Lung (tissue), 12 donors: Measurements from ENCODE around the gene ACER3. TPM values are rescaled to one million over a fixed set of nuclear protein-coding genes. Genes with fewer than 3 reads are reported as not detected.
"Not testable (repeated sequence)": the region's sequence is repeated elsewhere in the genome, so short reads cannot be mapped to it uniquely, and the experiment has no call there.

Experiments used
- ATAC-seq: fragments of 200-7000 bp; cut with Tn5 transposase; one replicate; pipeline ENCODE4 v1.9.1; 2020; ENCODE audit warnings: moderate number of reproducible peaks; ENCODE audit not compliant: insufficient read depth, low FRiP score
- DNase-seq, 3 donors: peaks; one replicate each; pipeline ENCODE4 v3.0.0-alpha.2; 2013 to 2017
- H3K27ac ChIP-seq, 2 donors: one replicate each; pipeline ENCODE4 v1.5.1; 2013; ENCODE audit warnings: mild to moderate bottlenecking in 2 of 2, moderate library complexity in 2 of 2, control low read depth in 1 of 2, inconsistent platforms in 1 of 2, low read depth in 1 of 2, low read length in 1 of 2
- H3K27me3 ChIP-seq, 3 donors: one replicate each; pipeline ENCODE4 v1.5.1; 2013; ENCODE audit warnings: low read length in 2 of 3; ENCODE audit not compliant: control insufficient read depth in 3 of 3, insufficient read depth in 3 of 3
- H3K36me3 ChIP-seq, 4 donors: one replicate each; pipeline ENCODE4 v1.5.1; 2013; ENCODE audit warnings: low read length in 4 of 4, mild to moderate bottlenecking in 1 of 4, moderate library complexity in 1 of 4; ENCODE audit not compliant: control insufficient read depth in 4 of 4, insufficient read depth in 4 of 4
- H3K4me1 ChIP-seq, 5 donors: one replicate each; pipeline ENCODE4 v1.5.1; 2013; ENCODE audit warnings: low read length in 5 of 5, mild to moderate bottlenecking in 2 of 5, moderate library complexity in 1 of 5; ENCODE audit not compliant: control insufficient read depth in 5 of 5, insufficient read depth in 5 of 5
- H3K4me3 ChIP-seq: one replicate; pipeline ENCODE4 v1.5.1; 2013; ENCODE audit warnings: mild to moderate bottlenecking, control low read depth, moderate library complexity
- H3K9ac ChIP-seq, 2 donors: one replicate each; pipeline ENCODE4 v1.5.1; 2013; ENCODE audit warnings: low read length in 2 of 2, control low read depth in 1 of 2; ENCODE audit not compliant: insufficient read depth in 1 of 2
- H3K9me3 ChIP-seq, 4 donors: one replicate each; pipeline ENCODE4 v1.5.1; 2013; ENCODE audit warnings: low read length in 3 of 4, mild to moderate bottlenecking in 1 of 4, moderate library complexity in 1 of 4; ENCODE audit not compliant: control insufficient read depth in 4 of 4, insufficient read depth in 3 of 4
- CTCF ChIP-seq: IDR thresholded peaks from 2 replicates; pipeline ENCODE4 v1.5.1; 2012; ENCODE audit warnings: mild to moderate bottlenecking; ENCODE audit errors: control extremely low read depth, extremely low read depth
- WGBS, 2 donors: extraction: QIAGEN DNeasy Blood & Tissue Kit; methylation state at CpG; one replicate each; pipeline ENCODE4 v1.1.7; 2013; 5-methylcytosine and 5-hydroxymethylcytosine counted together
- polyA plus RNA-seq, 2 donors: library from polyadenylated mRNA; stranded (reverse); fragments of 200-250 nt; gene quantifications; one replicate each; pipeline ENCODE4 v1.2.1, GENCODE V29; 2013
- total RNA-seq, 2 donors: library from RNA; depleted of rRNA in 1 of 2; stranded (reverse); fragments of >200 nt in 1 of 2; gene quantifications; one replicate each; pipeline ENCODE4 v1.2.1, GENCODE V29; 2014 to 2021
- donor health status: control.
- donor health status: control.
- donor health status: Bipolar disorder and iron deficiency.
- donor health status: healthy.
- donor health status: DM: yes; HTN: yes; CAD: no.

The ACER3 gene
- total and polyA plus RNA-seq, 4 donors: 7.9 to 37.0 (median 12.7) TPM

GRCh38 chr11:76850130-76850529, 10.6 kb upstream of the ACER3 start:
- Histone ChIP-seq H3K4me1 (peaks cover 0 to 7% (median 0%) of the 10 kb centered on the region in 5 donors), H3K4me3 (no peak overlapping the region), H3K27ac (no peak overlapping the region), H3K27me3 (peaks cover 0 to 4% (median 0%) of the 10 kb centered on the region in 3 donors), H3K9ac (no peak overlapping the region), H3K36me3 (no peaks in the 10 kb centered on the region), H3K9me3 (no peaks in the 10 kb centered on the region)
- no peak for DNase-seq
- ATAC-seq: no peak
- 79 to 89% methylated on average over 4 of the region's 4 CpGs for WGBS, 2 donors
- TF ChIP-seq CTCF: no peak

GRCh38 chr11:76850815-76851214, 9.9 kb upstream of the ACER3 start:
- Histone ChIP-seq H3K4me1 (peaks cover 0 to 8% (median 0%) of the 10 kb centered on the region in 5 donors), H3K36me3 (no peaks in the 10 kb centered on the region), H3K27me3 (peaks cover 0 to 4% (median 0%) of the 10 kb centered on the region in 3 donors), H3K9me3 (no peaks in the 10 kb centered on the region), H3K4me3 (no peak overlapping the region), H3K9ac (no peak overlapping the region), H3K27ac (no peak overlapping the region)
- TF ChIP-seq CTCF: no peak
- ATAC-seq (no peak), DNase-seq (no peak)
- 82 to 96% methylated on average over 6 of the region's 6 CpGs for WGBS, 2 donors

GRCh38 chr11:76854709-76855108, 6.0 kb upstream of the ACER3 start:
- ATAC-seq (no peak), DNase-seq (no peak)
- no peak for TF ChIP-seq CTCF
- peaks cover 0 to 4% (median 0%) of the 10 kb centered on the region in 5 donors for H3K4me1 ChIP-seq
- H3K36me3 ChIP-seq: no peaks in the 10 kb centered on the region
- no peaks in the 10 kb centered on the region for H3K9me3 ChIP-seq
- H3K4me3 ChIP-seq: no peak overlapping the region
- WGBS, 2 donors: 100% methylated on average over 1 of the region's 1 CpG
- no peak overlapping the region for H3K27ac ChIP-seq
- H3K27me3 ChIP-seq: peaks cover 0 to 4% (median 0%) of the 10 kb centered on the region in 3 donors
- H3K9ac ChIP-seq: no peak overlapping the region

- not testable (repeated sequence) for H3K9ac ChIP-seq, H3K36me3 ChIP-seq, H3K9me3 ChIP-seq, H3K27me3 ChIP-seq, H3K27ac ChIP-seq, ATAC-seq, H3K4me1 ChIP-seq, DNase-seq, H3K4me3 ChIP-seq
- 72 to 79% methylated on average over 5 of the region's 5 CpGs for WGBS, 2 donors
Observed at GRCh38 chr11:76855670-76856069, 5.0 kb upstream of the ACER3 start.
